ENCODE data around the gene JMJD1C.
"Not testable (repeated sequence)": the region's sequence is repeated elsewhere in the genome, so short reads cannot be mapped to it uniquely, and the experiment has no call there.

The JMJD1C gene

DNA sequence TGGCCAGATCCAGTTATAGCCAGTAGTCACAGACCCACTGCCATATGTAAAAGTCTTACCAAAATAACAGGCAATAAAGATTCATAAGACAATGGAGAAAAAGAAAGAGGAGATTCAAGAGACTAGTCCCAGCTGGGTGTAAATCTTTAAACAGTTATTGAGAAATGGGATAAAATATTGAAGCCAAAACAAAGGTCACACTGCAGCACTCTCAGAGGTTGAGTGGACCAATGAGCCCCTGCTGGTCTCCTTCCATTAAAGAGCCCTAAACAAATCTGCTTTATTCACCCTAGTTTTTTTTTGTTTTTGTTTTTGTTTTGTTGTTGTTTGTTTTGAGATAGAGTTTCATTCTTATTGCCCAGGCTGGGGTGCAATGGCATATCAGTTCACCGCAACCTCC is 98.8 kb downstream of the JMJD1C start:
- DNase-seq (ENCODE audit: extremely low read depth in 1 of 2, low read depth in 1 of 2) = no peak

DNA sequence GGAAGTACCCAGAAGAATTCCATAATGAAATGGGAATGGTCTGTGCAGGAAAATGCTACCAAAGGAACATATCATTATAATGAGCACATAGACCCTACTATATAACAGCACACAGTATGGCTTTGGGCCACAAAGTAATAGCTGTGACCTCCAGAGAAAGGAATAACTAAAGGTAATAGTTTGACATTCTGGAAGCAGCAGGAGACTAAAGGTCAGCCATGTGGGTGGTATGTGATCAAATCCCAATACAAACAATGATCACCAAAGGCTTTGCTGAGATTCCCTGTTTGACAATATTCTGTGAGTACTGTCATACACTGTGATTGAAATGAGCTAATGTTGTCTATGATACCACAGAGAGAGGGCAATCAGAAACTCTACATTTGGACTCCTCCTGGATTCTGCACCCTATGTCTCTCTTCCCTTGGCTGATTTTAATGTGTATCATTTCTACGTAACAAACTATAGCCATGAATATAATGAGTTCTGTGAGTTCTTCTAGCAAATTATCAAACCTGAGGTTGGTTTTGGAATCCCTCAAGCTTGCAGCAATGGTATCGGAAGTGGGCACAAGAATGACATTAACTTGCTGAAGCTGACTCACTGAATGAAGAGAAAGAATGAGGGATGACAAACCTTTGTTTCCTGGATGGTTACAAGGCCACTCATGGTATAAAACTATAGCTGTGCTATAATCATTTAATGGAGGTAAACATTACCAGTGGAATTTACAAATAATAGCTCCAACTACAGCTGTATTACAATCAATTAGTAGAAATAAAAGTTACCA is 99.6 kb downstream of the JMJD1C start:
- DNase-seq (ENCODE audit: extremely low read depth in 1 of 2, low read depth in 1 of 2) = no peak

DNA sequence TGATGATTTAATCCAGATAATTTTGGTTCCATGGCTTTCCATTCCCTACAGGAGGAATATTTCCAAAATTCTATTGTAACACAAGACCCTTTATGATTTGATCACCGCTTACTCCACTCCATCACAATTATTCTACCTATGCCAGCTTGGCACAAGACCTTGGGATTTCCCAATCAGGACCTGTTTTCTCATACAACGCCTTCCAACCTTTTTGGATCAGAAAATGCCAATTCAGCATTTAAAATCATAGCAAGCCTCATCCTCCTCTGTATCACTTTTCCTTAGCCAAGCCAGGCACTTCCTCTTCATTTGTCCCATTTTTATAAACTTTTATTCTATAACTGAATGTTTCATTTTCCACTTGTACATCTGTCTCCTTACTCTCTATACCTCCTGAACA is 100.9 kb downstream of the JMJD1C start:
- no peak for DNase-seq (ENCODE audit: extremely low read depth in 1 of 2, low read depth in 1 of 2)

DNA sequence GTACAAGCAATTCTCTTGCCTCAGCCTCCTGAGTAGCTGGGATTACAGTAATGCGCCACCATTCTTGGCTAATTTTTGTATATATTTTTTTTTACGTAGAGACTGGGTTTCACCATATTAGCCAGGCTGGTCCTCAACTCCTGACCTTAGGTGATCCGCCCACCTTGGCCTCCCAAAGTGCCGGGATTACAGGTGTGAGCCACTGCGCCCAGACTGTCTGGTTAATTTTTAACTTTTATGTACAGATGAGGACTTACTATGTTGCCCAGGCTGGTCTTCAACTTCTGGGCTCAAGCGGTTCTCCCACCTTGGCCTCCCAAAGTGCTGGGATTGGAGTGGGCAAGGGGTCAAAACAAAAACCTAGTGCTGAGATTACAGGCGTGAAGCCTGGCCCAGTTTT is 101.8 kb downstream of the JMJD1C start:
- DNase-seq (ENCODE audit: extremely low read depth in 1 of 2, low read depth in 1 of 2) = no peak

DNA sequence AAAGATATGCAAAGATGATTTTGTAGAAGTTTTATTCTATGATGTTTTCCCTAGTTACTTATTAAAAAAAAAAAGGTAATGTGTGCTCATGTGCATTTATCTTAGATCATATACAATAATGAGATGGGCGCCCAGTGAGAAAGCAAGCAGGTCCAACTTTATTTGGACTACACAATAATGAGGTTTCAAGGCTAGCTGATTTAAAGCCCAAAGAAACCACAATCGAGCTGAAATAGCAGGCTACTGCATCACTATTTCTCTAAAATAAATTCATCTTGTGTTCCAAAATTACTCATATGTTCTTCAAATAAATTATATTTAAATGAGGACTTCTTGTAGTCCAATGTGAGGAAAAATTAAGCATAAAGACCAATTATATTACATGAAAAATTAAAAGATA is 110.1 kb downstream of the JMJD1C start:
- no peak for DNase-seq (ENCODE audit: extremely low read depth in 1 of 2, low read depth in 1 of 2)

- DNase-seq (ENCODE audit: extremely low read depth in 1 of 2, low read depth in 1 of 2) = no peak
Measured at GRCh38 chr10:63352976-63353375, 112.8 kb downstream of the JMJD1C start.

DNA sequence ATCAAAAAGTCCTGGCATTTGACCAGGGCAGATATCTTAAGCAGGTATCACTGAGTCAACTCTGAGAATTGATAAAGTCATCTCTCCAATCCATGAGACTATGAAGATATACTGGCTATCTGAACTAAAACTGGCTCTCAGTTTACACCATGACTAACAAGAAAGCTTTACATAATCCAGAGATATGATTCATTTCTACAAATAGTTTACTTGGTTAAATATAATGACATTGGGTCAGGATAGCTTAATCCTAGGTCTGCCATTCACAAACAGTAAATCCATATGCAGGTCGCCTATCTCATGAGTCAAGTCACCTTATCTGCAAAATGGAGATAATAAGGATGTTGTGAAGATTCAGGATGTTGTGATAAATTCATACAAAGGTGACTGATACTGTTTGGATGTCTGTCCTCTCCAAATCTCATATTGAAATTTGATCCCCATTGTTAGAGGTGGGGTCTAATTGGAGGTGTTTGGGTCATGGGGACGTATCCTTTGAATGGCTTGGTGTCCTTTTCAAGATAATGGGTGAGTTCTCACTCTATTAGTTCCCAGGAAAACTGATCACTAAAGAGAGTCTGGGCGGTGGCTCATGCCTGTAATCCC is 117.4 kb downstream of the JMJD1C start:
- DNase-seq (ENCODE audit: extremely low read depth in 1 of 2, low read depth in 1 of 2) = no peak

DNA sequence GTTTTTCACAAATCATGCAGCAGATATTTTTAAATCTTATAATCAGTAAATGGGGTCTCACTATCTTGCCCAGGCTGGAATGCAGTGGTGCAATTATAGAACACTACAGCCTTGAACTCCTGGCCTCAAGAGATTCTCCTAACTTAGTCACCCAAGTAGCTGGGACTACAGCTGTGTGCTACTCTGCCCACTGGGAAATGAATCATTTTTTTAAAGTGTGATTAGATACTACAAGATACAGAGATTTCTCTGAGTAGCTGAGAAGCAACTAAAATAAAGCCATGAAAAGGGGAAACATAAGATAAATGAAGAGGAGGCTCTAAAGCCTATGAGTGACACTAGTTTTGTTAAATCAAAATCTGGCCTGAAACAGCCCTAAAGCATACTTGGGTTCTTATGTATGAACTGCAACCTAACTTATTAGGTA is 119.7 kb downstream of the JMJD1C start:
- no peak for DNase-seq (ENCODE audit: extremely low read depth in 1 of 2, low read depth in 1 of 2)

DNA sequence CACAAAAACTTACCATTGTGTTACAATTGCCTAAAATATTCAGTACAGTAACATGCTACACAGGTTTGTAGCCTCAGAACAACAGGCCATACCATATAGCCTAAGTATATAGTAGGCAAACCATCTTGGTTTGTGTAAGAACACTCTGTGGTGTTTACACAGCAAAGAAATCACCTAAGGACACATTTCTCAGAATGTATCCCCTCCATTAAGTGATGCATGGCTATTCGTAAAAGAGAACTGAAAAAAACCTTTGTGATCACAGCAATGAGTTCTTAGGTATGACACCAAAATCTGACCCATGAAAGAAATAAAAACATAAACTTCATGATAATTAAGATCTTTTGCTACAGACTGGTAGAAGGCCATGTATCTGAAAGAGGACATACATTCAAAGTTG is 121.5 kb downstream of the JMJD1C start:
- no peak for DNase-seq (ENCODE audit: extremely low read depth in 1 of 2, low read depth in 1 of 2)

- no peak for DNase-seq (ENCODE audit: extremely low read depth in 1 of 2, low read depth in 1 of 2)
Measured at GRCh38 chr10:63343476-63343875, 122.3 kb downstream of the JMJD1C start.

DNA sequence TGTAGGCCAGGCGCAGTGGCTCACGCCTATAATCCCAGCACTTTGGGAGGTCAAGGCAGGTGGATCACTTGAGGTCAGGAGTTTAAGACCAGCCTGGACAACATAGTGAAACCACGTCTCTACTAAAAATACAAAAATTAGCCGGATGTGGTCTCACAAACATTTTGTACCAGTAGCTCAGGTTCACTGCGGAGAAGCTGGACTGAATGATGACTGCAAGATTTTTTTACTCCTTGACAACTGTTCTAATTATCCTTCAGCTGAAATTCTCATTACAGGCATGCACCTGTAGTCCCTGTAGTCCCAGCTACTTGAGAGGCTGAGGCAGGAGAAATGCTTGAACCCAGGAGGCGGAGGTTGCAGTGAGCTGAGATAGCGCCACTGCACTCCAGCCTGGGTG is 126.1 kb downstream of the JMJD1C start:
- not testable (repeated sequence) for DNase-seq (ENCODE audit: extremely low read depth in 1 of 2, low read depth in 1 of 2)

DNA sequence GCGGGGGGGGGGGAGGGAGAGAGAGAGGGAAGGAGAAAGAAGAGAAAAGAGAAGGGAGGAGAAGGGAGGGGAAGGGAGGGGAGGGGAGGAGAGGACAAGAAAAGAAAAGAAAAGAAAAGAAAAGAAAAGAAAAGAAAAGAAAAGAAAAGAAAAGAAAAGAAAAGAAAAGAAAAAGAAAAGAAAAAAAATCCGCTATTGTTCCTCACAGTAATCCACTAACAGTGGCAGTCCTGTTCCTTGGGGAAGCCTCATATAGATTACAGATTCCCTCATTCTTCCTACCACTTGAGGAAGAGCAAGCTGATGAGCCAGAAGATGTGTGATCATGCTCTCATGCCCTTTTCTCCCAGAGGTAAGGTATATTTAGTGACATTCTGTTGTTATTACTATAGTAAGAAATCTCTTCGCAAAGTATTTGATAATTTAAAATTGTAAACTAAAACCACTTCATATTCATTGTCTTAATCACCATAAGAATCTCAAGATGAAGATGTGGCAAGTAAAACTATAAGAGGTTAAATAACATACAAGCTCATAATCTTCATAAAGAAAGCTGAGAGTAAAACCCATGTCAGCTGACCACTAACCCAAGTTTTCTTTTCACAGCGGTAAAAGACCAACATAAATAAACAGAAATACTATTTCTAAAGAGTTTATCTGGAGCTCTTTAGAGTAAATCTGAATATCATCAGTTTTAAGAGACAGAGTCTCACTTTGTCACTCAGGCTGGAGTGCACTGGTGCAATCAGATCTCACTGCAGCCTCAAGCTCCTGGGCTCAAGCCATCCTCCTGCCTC is 128.1 kb downstream of the JMJD1C start:
- DNase-seq (ENCODE audit: extremely low read depth in 1 of 2, low read depth in 1 of 2) = no peak

GRCh38 chr10:63331586-63331985 is 134.2 kb downstream of the JMJD1C start:
- no peak for DNase-seq (ENCODE audit: extremely low read depth in 1 of 2, low read depth in 1 of 2)

- no peak for DNase-seq (ENCODE audit: extremely low read depth in 1 of 2, low read depth in 1 of 2)
Measured at GRCh38 chr10:63324495-63324854, 141.3 kb downstream of the JMJD1C start.

DNA sequence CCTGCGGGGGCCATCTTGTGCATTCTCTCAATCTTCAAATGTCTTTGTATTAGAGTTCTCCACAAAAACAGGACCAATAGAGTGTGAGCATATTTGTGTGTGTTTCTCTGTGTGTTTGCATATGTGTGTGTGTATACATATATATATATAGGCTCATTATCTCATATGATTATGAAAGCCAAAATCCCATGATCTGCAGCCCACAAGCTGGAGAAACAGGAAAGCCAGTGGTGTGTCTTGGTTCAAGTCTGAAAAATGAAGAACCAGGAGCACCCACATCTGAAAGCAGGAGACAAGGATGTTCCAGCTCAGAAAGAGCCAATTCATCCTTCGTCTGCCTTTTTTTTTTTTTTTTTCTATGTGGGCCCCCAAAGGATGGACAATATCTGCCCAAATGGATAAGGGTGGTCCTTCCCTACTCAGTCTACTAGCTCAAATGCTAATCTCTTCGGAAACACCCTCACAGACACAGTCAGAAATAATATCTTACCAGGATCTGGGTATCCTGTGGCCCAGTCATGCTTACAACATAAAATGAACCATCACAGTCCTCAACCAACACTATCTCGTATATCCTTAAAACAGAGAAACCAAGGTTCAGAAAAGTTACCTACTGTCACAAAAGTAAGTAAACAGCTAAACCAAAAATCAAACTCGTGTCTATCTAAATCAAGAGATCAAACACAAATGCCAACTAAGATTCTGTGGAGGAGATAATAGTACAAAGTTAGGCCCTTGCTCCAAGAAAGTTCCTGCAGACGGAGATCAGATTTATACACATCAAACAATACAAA is 141.9 kb downstream of the JMJD1C start:
- DNase-seq (ENCODE audit: extremely low read depth in 1 of 2, low read depth in 1 of 2) = no peak

- DNase-seq (ENCODE audit: extremely low read depth in 1 of 2, low read depth in 1 of 2) = no peak
Measured at GRCh38 chr10:63320683-63321082, 145.1 kb downstream of the JMJD1C start.

DNA sequence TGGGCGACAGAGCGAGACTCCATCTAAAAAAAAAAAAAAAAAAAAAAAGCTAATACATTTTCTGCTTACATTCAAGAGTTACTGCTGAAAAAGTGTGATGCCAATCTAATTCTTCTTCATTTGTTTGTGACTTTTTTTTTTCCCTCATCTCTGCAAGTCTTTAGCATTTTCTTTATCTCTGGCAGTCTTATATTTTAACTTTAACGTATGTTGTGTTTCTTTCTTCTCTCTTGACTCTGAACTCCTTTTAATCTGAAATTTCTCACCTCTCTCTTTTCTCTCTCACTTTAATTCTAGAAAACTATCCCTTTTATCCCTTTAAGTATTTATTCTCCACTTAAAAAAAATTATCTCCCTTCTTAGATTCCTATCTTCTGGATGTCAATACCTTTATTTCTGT is 146.5 kb downstream of the JMJD1C start:
- DNase-seq (ENCODE audit: extremely low read depth in 1 of 2, low read depth in 1 of 2) = no peak

DNA sequence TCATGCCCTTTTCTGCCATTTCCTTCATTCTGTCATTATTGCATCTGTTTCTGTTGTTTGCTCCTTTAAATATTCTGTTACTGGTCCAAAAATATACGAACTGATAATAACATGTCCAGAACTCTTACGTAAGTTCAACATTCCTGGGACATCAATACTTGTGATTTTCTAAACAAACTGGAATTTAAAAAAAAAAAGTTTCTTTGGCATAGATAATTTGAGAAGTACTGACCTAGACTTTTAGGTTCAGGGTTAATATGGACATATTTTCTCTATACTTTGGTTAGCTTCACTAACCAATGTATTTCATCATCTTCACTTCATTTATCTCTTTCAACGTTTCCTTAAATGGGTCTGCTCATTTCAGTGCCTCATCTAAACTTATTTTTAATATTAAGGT is 147.3 kb downstream of the JMJD1C start:
- no peak for DNase-seq (ENCODE audit: extremely low read depth in 1 of 2, low read depth in 1 of 2)

DNA sequence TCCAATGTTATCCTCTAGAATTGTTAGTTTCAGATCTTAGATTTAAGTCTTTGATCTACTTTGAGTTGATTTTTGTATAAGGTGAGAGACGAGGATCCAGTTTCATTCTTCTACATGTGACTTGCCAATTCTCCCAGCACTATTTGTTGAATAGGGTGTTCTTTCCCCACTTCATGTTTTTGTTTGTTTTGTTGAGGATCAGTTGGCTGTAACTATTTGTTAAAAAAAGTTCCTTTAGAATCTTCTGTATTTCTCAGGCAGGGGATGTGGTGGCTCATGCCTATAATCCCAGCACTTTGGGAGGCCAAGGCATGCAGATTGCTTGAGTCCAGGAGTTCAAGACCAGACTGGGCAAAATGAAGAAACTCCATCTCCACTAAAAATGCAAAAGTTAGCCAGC is 151.8 kb downstream of the JMJD1C start:
- no peak for DNase-seq (ENCODE audit: extremely low read depth in 1 of 2, low read depth in 1 of 2)

GRCh38 chr10:63313066-63313717 is 152.6 kb downstream of the JMJD1C start:
- DNase-seq (ENCODE audit: extremely low read depth in 1 of 2, low read depth in 1 of 2) = no peak

GRCh38 chr10:63308628-63309027 is 157.1 kb downstream of the JMJD1C start:
- no peak for DNase-seq (ENCODE audit: extremely low read depth in 1 of 2, low read depth in 1 of 2)

Measured in stimulated activated CD8-positive, alpha-beta memory T cell treated with anti-CD3 and anti-CD28 coated beads, Interleukin-7, amount 100 ng/mL, for 48 hours (primary cell).